Measurements from ENCODE around the gene CSNK1E. TPM values are rescaled to one million over a fixed set of nuclear protein-coding genes. Genes with fewer than 3 reads are reported as not detected.

CSNK1E gene
- polyA plus RNA-seq, 1 donor (not counting 4 experiments of a cell fraction or from before 2014, with no cell fraction given), result 168 TPM

DNA sequence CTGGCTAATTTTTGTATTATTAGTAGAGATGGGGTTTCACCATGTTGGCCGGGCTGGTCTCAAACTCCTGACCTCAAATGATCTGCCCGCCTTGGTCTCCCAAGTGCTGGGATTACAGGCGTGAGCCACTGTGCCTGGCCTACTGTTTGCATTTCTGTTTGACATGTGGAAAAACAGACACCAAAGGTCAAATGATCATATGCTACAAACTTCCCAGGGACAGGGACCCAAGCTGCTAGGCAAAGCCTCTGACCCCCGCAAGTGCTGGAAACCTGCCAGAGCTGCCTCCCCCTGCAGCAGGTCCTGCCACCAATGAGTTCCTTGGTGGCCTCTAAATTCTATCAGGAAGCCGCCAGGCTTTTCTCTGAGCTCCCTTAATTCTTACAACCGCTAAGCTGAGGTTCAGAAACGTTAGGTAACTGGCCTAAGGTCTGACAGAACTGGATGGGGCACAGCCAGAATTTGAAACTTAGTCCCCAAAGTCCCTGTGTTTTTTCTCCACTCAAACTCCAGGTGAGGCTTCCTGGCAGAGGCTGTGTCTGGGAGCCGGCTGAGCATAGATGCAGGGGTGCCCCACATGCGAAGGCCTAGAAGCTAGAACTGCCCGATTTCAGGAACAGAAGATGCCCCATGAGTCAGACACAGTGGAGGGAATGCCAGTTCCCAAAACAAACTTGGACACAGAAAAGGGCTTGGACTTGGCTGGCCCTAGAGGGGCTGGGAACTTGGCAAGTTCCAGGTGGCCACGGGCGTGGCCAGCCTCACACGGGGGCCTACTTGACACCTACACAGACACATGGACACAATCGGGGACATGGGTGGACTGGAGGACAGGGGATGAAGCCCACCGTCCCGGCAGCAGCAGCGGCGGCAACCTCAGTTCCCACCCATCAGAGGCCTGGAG, 7.4 kb downstream of the CSNK1E start:
- Histone ChIP-seq H3K36me3 (ENCODE audit: control insufficient read depth in 2 of 2, extremely low read depth in 1 of 2, insufficient read depth in 2 of 2, low read length in 2 of 2) (peaks cover 20 to 60% of the 10 kb centered on the region in 2 experiments), H3K4me3 (ENCODE audit: control insufficient read depth in 2 of 3, extremely low read depth in 1 of 3, insufficient read depth in 2 of 3, low read depth in 1 of 3, low read length in 3 of 3) (no peak overlapping the region), H3K9ac (ENCODE audit: control insufficient read depth, extremely low read depth, insufficient read depth, low read length) (peak overlapping the region; percentile 24), H2AFZ (ENCODE audit: control insufficient read depth, low read length) (no peak overlapping the region), H3K79me2 (ENCODE audit: control insufficient read depth, insufficient read depth, low read length) (peaks cover 99% of the 10 kb centered on the region), H4K20me1 (ENCODE audit: control insufficient read depth, extremely low read depth, insufficient read depth, low read length) (peaks cover 59% of the 10 kb centered on the region), H3K4me2 (ENCODE audit: control insufficient read depth, extremely low read depth, insufficient read depth, low read depth, low read length) (no peak overlapping the region), H3K9me3 (ENCODE audit: control insufficient read depth, low read depth, low read length) (no peaks in the 10 kb centered on the region), H3K4me1 (ENCODE audit: control insufficient read depth, extremely low read depth, insufficient read depth, low read length) (peaks cover 83% of the 10 kb centered on the region), H3K27me3 (ENCODE audit: control insufficient read depth, extremely low read depth, insufficient read depth, low read length) (no peaks in the 10 kb centered on the region), H3K27ac (ENCODE audit: control insufficient read depth, insufficient read depth, low read length) (peak overlapping the region; percentile 11), H3K9me1 (ENCODE audit: control insufficient read depth, extremely low read depth, insufficient read depth, low read length) (peaks cover 11% of the 10 kb centered on the region)
- FAIRE-seq (no peak), DNase-seq (ENCODE audit: low read depth, low spot score) (no peak)
- no peak for TF ChIP-seq CTCF (optimal IDR thresholded peaks at IDR 0.05 in 1 of 3, IDR thresholded peaks at IDR 0.05 in 1 of 3, conservative IDR thresholded peaks at IDR 0.05 in 1 of 3; ENCODE audit: extremely low read depth in 1 of 3, insufficient read depth in 2 of 3, low read length in 3 of 3)
- no peak for TF ChIP-seq EZH2 (IDR thresholded peaks at IDR 0.05; ENCODE audit: low read length)
- dilution Hi-C loops (cut with MboI; ENCODE audit: extremely low pct_ligation_motif_present, low sequenced_read_pairs), result no loop called here

DNA sequence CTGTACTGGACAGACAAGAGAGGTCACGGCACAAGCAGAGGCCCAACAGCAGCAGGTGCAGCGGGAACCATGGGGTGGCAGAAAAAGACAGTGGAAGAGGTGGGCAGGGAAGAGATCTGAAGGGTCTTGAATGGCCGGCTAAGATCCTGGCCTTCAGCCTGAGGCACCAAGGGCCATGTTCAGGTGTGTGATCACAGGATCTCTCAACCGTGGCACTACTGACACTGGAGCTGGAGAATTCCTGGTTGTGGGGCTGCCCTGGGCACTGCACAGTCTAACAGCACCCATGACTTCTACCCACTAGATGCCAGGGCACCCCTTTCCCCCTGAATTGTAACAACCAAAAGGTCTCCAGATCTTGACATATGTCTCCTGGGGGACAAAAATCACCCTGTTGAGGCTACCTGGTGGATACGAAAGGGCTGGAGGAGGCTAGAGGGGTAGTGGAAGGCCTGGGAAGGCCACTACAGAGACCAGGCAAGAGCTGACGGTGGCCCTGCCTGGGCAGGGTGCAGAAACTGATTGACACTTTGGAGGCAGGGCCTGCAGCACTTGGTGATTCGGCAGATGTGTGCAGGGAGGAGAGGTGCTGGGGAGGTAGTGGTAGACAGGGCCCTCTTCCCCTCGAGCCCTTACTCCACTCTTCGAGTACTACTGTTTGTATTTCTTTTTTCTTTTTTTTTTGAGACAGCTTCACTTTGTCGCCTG, 8.3 kb downstream of the CSNK1E start:
- Histone ChIP-seq H3K9ac (ENCODE audit: control insufficient read depth, extremely low read depth, insufficient read depth, low read length) (no peak overlapping the region), H4K20me1 (ENCODE audit: control insufficient read depth, extremely low read depth, insufficient read depth, low read length) (peaks cover 59% of the 10 kb centered on the region), H3K4me3 (ENCODE audit: control insufficient read depth in 2 of 3, extremely low read depth in 1 of 3, insufficient read depth in 2 of 3, low read depth in 1 of 3, low read length in 3 of 3) (no peak overlapping the region), H3K27ac (ENCODE audit: control insufficient read depth, insufficient read depth, low read length) (no peak overlapping the region), H3K4me2 (ENCODE audit: control insufficient read depth, extremely low read depth, insufficient read depth, low read depth, low read length) (no peak overlapping the region), H2AFZ (ENCODE audit: control insufficient read depth, low read length) (no peak overlapping the region), H3K4me1 (ENCODE audit: control insufficient read depth, extremely low read depth, insufficient read depth, low read length) (peaks cover 74% of the 10 kb centered on the region), H3K36me3 (ENCODE audit: control insufficient read depth in 2 of 2, extremely low read depth in 1 of 2, insufficient read depth in 2 of 2, low read length in 2 of 2) (peaks cover 23 to 63% of the 10 kb centered on the region in 2 experiments), H3K27me3 (ENCODE audit: control insufficient read depth, extremely low read depth, insufficient read depth, low read length) (no peaks in the 10 kb centered on the region), H3K9me3 (ENCODE audit: control insufficient read depth, low read depth, low read length) (no peaks in the 10 kb centered on the region), H3K79me2 (ENCODE audit: control insufficient read depth, insufficient read depth, low read length) (peaks cover 99% of the 10 kb centered on the region), H3K9me1 (ENCODE audit: control insufficient read depth, extremely low read depth, insufficient read depth, low read length) (peaks cover 11% of the 10 kb centered on the region)
- FAIRE-seq, result no peak
- dilution Hi-C loops (cut with MboI; ENCODE audit: extremely low pct_ligation_motif_present, low sequenced_read_pairs), result no loop called here
- DNase-seq (ENCODE audit: low read depth, low spot score), result no peak
- TF ChIP-seq EZH2 (IDR thresholded peaks at IDR 0.05; ENCODE audit: low read length) (no peak), CTCF (optimal IDR thresholded peaks at IDR 0.05 in 1 of 3, IDR thresholded peaks at IDR 0.05 in 1 of 3, conservative IDR thresholded peaks at IDR 0.05 in 1 of 3; ENCODE audit: extremely low read depth in 1 of 3, insufficient read depth in 2 of 3, low read length in 3 of 3) (no peak)
